Omental fat pad (tissue), 4 donors: ENCODE measurements around the gene AIF1. TPM values are rescaled to one million over a fixed set of nuclear protein-coding genes. Genes with fewer than 3 reads are reported as not detected.

Source experiments
- ATAC-seq: fragments of 150-250 bp; one replicate; pipeline ENCODE4 v1.9.1; 2016; ENCODE audit warnings: mild to moderate bottlenecking, moderate library complexity; ENCODE audit not compliant: low FRiP score
- DNase-seq: peaks from one replicate; pipeline ENCODE4 v3.0.0-alpha.2; 2019; ENCODE audit warnings: low spot score
- CTCF ChIP-seq, 3 donors: fragments of 450-650 bp; IDR thresholded peaks; one replicate each; pipeline ENCODE4 v1.5.1; 2016 to 2017; ENCODE audit warnings: antibody characterized with exemption in 3 of 3, mild to moderate bottlenecking in 3 of 3, moderate library complexity in 2 of 3
- total RNA-seq, 4 donors: library from RNA; depleted of rRNA; stranded (reverse); fragments of >200 nt; gene quantifications; one replicate each; pipeline ENCODE4 v1.1.0, GENCODE V29; 2016

AIF1 gene
- total RNA-seq, 4 donors from 2014 or later: 57.3 to 95.1 (median 81.8) TPM

- DNase-seq (no peak), ATAC-seq (peak; percentile 58)
- no peak for TF ChIP-seq CTCF (IDR thresholded peaks at IDR 0.05)
Observed at GRCh38 chr6:31651602-31652191, 36.7 kb downstream of the AIF1 start.

- ATAC-seq: peak; percentile 73
- TF ChIP-seq CTCF (IDR thresholded peaks at IDR 0.05): no peak
- peak; percentile 74 for DNase-seq
Observed at GRCh38 chr6:31652925-31653724, 38.1 kb downstream of the AIF1 start.

- ATAC-seq: no peak
- TF ChIP-seq CTCF (IDR thresholded peaks at IDR 0.05): no peak
Observed at GRCh38 chr6:31654574-31655348, 39.7 kb downstream of the AIF1 start.

GRCh38 chr6:31655349-31656237, 40.6 kb downstream of the AIF1 start, which contains the start of gene APOM:
APOM (plus strand) TSS chr6:31655894; CDS start chr6:31655967, 73 bp downstream.
- DNase-seq (no peak), ATAC-seq (no peak)
- no peak for TF ChIP-seq CTCF (IDR thresholded peaks at IDR 0.05)

More at GRCh38 chr6:31654574-31655348, 39.7 kb downstream of the AIF1 start:
- no peak for DNase-seq

- ATAC-seq (no peak), DNase-seq (no peak)
- no peak for TF ChIP-seq CTCF (IDR thresholded peaks at IDR 0.05)
Observed at GRCh38 chr6:31657406-31658157, 42.5 kb downstream of the AIF1 start.
